Hematopoietic multipotent progenitor cell treated with erythropoietin and hydrocortisone succinate and interleukin-3 and kit ligand, for 8 days (in vitro differentiated cells): Measurements from ENCODE around the gene C4orf50.

Source experiments
- DNase-seq: peaks from one replicate; pipeline ENCODE4 v3.0.0-alpha.2; 2015

C4orf50 gene

DNA sequence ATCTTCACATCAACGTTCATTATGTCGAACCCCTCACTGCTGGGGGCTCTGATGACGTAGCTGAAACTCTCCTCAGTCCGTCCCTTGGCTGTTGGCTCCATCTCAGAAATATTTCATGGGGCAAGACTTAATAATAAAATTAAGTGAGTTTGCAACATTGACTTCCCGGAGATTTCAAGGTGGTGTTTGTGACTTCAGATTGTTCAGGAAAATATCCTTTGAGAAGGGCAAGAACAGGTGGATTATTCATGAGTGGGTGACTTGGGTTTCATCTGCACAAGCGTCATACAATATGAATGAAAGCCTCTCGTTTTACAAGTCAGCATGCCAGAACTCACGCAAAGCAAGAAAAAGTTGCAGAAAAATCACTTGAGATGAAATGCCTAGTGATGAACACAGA is at the start of gene C4orf50:
C4orf50 (minus strand) TSS at position 101 of the 400 bp plus-strand sequence.
- no peak for DNase-seq

DNA sequence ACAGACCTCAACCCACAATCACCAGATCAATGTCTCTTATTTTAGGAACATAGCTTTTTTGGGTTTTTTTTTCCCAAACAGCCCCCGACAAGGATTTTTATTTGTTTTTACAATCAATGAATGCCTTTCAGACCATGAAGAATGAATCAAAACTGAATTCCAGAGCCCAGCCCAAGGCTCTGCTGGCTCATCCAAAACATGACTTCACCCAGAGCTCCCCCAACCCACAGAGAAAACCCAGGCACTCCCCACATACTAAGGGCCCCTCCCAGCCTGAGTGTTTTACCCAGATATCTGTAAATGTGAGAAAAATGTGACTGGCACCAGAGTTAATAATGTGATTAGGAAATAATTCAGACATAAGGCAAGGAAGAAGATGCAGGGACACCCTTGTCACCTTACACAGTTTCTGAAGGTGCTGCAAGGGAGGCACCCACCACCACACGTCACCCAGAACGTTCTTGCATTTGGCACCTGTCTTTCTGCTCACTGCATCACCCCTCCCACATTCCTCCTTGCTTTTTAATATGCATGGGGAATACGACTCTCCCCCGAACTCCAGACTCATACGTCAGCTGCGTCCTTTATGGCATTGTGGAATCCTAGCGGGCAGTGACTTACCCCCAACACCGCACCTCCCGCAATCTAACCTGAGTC is 47.8 kb upstream of the C4orf50 start:
- no peak for DNase-seq

DNA sequence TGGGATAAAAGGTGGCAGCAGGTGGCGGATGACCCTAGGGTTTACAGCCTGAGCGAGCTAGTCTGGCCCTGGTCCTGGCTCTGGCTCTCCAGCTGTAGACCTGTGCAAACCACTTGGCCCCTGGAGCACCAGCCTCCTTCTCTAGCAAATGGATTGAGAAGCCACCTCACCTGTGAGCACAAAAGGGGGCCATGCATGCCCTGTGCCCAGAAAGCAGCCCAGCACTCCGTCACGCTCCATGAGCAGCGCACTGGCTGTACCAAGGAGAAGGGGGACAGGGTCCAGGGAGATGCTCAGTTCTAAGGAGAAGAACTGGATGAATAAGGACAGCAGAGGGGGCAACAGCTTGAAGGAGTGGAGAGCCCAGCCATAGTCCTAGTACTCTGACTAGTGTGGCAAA is 46.9 kb upstream of the C4orf50 start:
- no peak for DNase-seq

DNA sequence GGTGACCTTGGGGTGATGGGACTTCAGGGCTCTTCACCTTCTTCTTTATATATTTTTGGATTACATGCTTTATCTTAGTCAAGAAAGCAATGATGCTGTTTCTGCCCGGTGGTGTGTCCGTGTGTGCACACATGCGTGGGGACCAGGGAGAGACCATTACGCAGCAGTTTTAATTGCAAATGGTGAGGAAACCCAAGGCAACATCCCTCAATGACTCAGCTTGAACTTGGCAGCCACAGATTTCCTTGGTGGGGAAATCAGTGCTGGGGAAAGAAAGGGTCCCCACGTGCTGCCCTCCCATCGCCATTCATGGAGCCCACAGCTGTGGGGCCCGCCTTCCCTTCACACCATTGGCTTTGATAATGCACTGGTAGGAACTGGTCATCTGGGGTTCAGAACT is 46.2 kb upstream of the C4orf50 start:
- no peak for DNase-seq

DNA sequence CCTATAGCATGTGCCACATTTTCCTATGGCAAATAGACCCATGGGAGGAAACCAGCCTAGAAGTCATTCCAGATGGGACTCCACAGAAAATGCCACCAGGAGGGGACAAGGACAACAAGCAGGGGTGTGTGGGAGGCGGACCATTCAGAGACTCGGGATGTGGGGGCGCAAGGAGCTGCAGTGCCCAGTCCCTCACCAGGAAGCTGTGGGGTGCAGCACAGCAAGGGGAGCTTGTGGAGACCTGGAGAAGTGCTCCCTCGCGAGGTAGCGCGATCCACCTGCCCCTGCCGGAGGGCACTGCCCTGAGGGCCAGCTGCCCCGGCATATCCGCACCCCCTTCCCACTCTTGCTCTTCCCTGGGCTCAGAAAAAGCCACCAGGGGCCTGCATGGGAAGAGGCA is 45.5 kb upstream of the C4orf50 start:
- no peak for DNase-seq

DNA sequence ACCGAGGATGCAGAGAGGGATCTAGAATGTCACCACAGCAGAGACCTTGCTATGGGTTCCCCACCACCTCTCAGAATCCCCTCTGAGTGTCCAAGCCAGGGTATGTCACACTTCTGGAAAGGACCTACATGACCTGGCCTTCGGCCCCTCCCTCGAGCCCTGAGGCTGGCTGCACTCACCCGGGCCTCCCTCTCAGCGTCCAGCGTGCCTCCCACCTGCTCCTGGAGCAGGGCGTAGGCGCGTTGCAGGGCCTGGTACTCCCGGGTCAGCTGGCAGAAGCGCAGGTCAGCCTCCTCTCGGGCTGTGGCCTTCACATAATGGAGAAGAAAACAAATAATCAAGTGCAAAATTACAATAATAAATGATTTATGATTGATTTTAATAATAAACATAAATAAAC is 43.9 kb upstream of the C4orf50 start:
- no peak for DNase-seq

DNA sequence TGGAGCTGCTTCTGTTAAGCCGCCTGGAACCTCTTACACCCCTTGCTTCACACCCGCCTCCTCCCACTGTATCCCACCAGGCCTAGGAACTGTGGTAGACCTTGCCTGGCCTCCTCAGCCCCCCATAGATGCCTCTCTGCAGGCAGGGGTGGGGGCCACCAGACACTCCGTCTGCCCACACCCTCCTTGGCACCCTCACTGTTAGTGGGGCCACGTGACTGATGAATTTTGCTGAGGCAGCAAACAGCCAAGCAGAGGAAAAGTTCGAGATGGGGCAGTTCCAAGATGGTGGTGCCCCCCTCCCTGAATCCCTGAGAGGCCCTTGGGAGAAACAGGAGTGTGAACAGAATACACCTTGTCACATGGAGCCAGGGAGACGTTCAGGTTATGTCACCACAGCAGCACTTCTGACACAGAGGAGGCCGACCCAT is 41.2 kb upstream of the C4orf50 start:
- DNase-seq = no peak

DNA sequence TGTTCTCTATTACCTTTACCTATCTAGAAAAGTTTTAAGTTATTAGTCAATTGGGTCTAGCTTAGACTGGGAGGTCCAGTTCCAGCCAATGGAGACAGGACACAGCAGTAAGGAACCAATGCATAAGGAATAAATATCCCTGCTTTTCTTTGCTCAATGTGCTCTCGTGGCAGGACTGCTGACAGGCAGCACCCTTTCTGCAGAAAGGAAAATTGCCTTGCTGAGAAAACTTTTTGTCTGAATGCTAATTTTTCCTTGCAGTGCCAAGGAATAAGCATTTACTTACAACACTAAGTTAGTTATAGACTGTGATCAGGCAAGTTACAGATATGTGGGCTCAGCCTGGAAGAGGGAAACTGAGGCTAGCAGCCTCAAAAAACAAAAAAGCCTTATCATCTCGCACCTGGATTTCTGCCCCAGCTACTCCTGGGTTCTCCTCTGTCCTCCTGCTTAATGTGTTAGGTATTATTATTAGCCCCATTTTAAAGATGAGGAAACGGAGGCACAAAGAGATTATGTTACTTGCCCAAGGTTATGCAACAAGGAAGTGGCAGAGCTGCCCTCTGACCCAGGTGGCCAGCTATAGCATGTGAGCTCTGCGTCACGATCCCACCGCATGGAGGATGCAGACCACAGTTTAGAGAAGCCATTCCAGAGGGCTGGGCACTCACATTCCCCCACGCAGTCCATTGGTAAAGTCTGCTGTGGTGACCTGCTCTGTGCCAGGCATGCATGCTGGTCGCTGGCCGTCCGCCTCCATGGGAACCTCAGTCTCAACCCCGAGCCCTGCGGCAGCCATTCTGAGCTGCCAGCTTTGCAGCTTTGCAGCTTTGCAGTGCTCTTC is 40.5 kb upstream of the C4orf50 start:
- DNase-seq = no peak

DNA sequence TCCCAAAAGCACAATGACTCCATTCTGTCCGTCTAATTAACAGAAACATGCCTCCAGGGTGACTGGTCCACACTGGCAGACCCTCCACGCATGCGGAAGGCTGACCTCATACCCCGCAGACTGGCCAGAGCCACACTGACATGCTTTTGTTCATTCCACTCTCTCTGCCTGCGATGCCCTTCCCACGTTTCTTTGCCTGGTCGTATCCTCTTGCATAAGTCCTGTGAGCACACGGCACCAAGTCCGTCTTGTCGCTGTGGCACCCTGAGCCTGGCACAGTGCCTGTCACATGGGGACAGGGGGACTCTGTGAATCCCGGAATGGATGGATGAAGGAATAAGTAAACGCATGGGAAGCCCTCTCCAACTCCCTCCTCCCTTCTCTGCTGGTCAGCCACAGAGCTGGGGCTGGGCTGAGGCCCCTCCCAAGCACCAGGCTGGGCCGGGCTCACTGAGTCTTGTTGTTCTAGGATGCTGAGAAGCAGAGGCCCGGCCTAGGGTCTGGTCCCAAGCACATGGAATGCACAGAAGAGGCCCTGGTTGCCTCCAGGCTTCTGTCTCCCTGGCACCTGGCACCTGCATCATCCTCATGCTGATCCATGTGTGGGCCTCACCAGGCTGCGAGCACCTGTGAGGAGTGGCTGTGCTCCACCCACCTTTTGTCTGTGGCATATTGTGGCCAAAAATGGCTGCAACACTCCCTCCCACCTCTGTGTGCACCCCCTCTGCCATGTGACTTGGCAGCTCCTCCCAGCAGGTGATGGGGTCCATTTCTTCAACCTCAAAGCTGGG is 38.9 kb upstream of the C4orf50 start:
- DNase-seq = no peak

DNA sequence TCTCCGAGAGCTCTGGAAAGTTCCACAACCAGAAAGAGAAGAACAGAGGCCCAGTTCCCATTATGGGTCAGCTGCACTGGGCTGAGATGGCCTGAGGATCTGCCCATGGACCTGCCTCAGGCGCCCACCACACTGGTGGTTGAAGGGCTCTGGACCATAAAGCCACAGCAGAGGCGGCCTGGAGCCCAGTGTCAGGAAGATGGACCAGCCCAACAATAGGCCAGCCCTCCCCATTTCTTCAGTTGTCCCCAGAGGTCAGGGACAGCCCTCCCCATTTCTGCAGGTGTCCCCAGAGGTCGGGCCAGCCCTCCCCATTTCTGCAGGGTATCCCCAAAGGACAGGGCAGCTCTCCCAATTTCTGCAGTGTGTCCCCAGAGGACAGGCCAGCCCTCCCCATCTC is 37.2 kb upstream of the C4orf50 start:
- no peak for DNase-seq

DNA sequence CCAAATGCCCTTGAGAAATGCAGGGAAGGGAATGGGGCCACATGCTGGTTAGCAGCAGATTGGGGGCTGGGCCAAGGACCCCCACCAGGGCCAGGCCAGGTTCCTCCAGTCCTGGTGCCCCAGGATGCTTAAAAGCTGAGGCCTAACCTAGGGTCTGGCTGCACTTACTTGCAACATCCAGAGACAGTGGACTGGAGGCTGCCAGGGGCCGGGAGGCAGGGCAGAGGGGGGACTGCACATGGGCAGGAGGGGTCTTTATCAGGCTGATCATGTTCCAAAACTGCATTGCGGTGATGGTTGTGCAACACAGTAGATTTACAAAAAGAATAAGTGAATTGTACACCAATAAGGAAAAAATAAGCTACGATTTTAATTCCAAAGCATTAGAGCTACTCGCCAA is 36.8 kb upstream of the C4orf50 start:
- no peak for DNase-seq

DNA sequence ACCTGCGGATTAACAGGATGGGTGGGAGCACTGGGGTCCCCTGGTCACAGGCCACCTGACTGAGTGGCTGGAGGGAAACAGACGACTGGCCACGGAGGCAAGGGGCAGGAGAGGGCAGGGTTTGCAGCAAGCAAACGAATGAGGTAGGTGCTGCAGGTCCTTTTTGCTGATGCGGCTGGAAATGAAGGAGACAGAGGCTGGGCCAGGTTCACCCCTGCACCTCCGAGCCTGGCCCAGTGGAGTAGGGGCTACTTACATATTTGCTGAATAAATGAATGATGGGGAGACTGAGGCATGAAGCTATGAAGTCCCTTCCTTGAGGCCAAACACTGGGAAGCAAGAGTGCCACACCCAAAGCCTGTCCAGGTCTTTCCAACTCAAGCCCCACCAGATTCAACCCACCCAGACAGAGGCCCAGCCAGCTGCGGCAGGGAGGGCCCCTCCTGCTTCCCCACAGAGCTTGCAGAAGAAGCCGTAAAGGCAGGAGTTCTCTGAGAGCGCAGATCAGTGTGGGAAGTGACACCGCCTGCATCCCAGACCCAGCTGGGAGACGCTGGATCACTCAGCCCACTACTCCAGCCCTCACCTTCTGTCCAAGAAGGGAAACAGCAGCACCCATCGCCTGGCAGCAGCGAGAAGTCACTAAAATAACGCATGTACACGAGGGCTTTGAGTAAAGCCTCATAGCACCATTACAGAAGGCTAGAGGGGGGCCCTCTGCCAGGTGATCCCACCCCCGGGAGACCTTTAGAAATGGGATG is 36.1 kb upstream of the C4orf50 start:
- no peak for DNase-seq

DNA sequence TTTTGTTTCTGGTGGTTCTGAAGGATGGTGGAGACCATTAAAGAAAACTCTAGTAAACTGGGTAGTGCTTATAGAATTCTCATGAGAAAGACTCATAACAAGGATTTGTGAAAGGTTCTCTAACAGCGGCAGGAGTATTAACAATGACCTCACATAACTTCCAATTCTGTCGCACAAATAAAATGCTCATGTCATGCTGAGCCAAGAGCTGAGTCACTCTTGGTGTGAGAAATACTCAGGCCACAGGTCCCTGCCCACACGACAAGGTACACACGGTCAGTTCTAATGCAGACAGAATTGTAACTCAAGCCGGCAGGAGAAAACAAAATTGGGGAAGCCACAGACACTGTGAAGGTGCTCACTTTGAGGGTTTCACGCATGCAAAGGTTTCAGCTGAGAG is 34.4 kb upstream of the C4orf50 start:
- DNase-seq = no peak

DNA sequence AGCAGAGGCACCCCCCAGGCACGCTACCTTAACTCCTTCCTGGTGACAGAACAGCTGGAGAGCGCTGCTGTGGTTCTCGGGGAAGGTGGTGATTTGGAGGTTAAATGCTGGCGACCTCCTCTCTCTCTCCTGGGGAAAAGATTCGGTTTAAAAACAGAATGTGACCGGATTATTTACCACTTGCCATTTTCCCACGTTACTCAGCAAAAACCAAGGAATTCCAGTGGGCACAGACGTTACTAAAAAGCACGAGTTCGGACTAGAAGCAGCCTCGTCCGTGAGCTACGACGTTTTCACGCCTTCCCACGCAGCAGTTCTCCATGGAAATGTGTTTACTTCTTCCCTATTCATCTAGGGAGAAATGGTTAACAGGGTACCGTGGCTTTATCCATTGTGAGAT is 32.3 kb upstream of the C4orf50 start:
- DNase-seq = no peak

DNA sequence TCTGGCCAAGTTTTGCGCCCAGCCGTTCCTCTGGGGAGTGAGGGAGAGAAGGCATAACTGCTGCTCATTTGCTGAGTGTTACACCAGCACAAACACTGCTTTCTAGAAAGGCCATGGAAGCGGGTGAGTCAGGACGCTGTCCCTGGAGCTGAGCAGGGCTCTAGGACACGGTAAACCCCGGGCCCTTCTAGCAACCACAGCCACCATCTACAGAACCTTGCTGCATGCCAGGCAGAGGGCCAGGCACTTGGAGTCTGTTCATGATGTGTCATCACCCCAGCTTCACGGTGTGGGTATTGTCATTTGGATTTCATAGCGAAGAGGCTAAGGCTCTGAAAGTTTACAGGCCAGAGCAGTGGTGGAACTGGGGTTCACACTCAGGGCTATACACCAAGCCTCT is 31.8 kb upstream of the C4orf50 start:
- DNase-seq = no peak

DNA sequence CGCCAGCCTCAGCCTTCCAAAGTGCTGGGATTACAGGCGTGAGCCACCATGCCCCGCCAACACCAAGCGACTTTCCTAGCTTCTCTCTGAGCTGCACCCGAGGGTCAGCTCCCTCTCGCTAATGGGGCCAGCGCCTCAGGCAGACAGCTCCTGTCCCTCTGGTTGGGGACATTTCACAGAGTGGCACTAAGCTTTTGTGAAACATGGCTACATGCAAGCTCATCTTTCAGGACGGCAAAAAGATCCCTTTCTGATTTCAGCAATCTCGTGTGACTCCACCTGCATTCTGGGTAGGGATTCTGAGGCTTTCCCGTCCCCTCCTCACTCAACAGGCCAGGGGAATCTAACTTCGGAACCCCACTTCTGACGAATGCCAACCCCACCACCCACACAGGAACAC is 31.0 kb upstream of the C4orf50 start:
- no peak for DNase-seq

DNA sequence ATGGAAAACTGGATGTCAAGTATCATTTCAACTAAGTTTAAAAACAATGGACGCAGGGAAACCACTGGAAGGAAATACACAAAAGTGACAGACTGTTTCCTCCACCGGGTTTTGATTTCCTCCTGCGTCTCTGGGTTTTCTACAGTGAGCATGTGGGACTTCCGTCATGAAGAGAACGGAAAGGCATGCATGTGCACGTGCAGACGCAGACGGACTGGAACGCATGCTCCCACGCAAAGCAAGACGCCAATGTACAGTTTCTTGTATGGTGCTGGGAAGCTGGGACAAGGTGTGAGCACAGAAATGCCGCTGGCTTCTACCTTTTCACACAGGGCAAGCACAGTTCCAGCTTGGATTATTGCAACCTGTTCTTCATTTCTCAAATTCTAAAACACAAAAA is 30.3 kb upstream of the C4orf50 start:
- no peak for DNase-seq

DNA sequence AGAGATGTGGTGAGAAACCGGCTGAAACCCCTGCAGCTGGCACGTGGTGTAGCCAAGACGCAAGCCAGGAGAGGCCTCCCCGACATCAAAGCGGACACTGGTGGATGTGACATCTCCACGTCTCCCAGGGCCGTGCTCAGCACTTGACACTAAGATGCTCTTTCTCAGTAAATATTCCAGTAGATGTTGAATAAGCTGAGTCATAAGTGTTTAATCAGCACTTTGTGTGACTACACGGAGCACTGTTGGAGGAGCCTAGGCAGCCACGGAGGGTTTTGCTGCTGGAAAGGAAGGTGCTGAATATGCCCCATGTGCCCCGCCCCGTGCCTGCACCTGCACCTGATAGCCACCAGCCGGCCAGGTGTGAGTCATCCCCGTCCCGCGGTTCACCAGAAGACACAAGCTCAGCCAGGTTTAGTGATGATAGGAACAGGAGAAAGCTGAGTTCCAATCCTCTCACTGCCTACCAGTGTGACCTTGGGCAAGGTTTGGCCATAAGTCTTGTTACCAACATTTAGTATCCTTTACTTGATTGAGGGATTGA is 29.0 kb upstream of the C4orf50 start:
- DNase-seq = no peak

DNA sequence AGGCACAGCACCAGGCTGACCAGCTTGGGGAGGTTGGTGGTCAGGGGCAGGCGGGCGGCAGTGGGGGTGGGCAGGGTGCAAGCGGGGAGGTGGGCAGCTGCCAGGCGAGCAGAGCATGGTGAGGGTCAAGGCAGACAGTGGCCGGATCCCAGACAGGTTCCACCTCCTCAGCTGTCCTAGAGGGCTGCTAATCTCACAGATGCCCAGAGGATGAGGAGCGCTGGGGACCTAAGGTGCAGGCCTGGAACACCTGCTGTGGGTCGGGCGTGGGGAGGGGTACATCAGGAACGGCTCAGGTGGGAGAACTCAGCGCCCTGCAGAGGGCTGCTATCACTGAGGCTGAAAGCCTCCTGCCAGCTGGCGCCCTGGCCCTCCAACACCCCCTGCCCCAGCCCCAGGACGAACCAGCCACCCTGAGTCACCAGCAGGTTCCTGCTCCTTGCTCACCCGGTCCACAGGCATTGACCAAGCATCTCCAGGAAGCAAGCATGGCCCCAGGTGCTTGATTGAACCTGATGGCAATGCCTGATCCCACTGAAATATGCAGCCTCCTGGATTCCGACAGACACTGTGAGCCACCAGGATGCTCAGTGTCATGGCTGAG is 28.4 kb upstream of the C4orf50 start:
- DNase-seq = no peak

DNA sequence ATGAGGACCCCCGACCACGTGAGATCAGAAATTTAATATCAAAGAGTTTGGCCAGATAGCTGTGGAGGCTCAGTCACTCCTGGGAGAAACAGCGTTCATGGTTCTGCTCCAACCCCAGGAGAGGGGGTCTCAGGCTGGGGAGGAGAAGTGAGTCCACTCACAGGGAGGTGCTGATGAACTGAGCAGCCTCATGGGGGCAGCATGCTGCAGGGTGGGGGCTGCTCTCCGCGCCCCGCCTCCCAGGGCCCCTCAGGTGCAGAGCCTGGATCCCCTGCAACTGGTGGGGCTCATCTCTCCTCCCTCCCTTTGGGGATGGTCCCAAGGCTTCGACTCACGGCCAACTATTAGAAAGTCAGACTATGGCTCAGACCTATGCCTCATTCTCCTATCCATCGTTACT is 26.6 kb upstream of the C4orf50 start:
- no peak for DNase-seq

DNA sequence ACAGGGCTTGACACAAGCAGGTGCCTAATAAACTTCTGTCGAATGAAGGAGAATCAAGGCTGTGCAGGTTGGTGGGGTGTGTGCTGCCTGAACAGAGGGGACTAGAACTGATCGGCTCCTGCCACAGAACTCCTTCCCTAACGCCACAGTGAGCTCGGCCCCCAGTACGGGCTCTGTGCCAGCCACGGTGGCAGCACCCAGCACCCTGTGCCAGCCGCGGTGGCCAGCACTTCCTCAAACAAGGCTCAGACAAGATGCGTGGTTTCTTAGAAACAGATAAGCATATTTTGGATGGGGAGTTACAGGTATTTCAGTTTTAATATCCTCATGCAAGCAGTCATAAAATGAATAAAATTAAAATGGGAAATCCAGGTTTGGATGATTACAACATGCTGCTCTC is 26.0 kb upstream of the C4orf50 start:
- DNase-seq = no peak

DNA sequence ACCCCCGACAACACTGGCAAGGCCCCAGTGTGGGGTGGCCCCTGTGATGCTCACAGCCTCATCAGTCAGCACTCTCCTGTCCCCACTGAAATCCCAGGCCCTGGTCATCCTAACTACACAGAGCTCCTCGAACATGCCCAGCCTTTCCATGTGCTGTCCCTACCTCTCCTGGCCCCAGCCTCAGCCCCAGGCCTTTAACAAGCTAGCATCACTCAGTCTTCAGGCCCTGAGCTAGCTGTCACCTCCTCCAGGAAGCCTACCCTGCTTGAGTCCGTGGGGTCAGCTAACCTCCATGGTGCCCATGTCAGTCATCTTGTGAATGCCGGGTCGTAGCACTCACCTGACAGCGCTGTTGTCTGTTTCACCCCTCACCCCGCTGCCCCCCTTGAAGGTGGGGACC is 25.6 kb upstream of the C4orf50 start:
- no peak for DNase-seq
